NB4 (cell line): ENCODE results near the gene FCGR3B.
"Not testable (repeated sequence)": the region's sequence is repeated elsewhere in the genome, so short reads cannot be mapped to it uniquely, and the experiment has no call there.

ENCODE experiments used
- CTCF ChIP-seq: IDR thresholded peaks from one replicate; pipeline ENCODE4 v1.5.1; 2012; ENCODE audit warnings: low read depth, low read length
- MYC ChIP-seq: IDR thresholded peaks from 2 replicates; pipeline ENCODE4 v1.6.1; 2011; ENCODE audit warnings: low read depth, low read length
- POLR2A ChIP-seq: IDR thresholded peaks from 2 replicates; pipeline ENCODE4 v1.6.1; 2011; ENCODE audit warnings: mild to moderate bottlenecking; ENCODE audit not compliant: insufficient read length; ENCODE audit errors: extremely low read depth

GRCh38 chr1:161618517-161618916, 12.5 kb downstream of the FCGR3B start:
- not testable (repeated sequence) for TF ChIP-seq CTCF, MYC, POLR2A
